DND-41 (cell line): ENCODE measurements around the gene VAV2.

ENCODE experiments used
- EZH2 ChIP-seq: IDR thresholded peaks from 3 replicates; pipeline ENCODE4 v1.6.1; 2012; ENCODE audit warnings: borderline replicate concordance, low read depth, mild to moderate bottlenecking, moderate library complexity, low read length, inconsistent platforms; ENCODE audit not compliant: severe bottlenecking
- TF ChIP-seq, protein P1 (sequence below): IDR thresholded peaks from 2 replicates; pipeline ENCODE4 v1.5.1; 2012; ENCODE audit warnings: borderline replicate concordance, low read length, moderate library complexity, mild to moderate bottlenecking; ENCODE audit not compliant: poor library complexity, severe bottlenecking; ENCODE audit errors: extremely low read depth

DNA sequence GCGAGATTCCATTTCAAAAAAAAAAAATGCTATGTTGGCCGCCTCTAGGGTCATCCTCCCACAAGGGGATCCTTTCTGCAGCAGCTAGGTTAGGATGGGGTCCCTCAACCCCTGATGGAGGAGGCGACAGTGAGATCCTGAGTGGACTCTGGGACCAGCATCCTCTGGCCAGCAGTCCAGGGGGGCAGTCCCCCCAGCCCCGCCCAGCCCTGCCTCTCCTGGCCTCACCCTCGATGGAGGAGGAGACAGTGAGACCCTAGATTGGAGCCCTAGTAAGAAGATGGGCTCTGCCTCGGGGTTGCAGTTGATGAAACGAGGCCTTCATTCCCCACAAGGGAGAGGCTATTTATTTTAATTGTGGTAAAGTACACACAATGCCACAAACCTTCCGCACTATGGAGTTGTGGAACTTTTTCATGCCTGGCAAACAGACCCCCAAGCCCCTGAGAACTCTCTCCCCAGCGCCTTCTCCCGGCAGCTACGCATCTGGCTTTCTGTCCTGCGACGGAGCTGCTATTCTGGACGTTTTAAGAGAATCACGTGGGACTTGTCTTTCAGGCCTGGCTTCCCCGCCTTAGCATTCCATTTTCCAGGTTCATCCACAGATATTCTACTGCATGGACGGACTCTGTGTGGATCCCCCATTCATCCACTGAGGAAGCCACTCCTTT lies 15.8 kb downstream of the VAV2 start:
- TF ChIP-seq, protein P1, sequence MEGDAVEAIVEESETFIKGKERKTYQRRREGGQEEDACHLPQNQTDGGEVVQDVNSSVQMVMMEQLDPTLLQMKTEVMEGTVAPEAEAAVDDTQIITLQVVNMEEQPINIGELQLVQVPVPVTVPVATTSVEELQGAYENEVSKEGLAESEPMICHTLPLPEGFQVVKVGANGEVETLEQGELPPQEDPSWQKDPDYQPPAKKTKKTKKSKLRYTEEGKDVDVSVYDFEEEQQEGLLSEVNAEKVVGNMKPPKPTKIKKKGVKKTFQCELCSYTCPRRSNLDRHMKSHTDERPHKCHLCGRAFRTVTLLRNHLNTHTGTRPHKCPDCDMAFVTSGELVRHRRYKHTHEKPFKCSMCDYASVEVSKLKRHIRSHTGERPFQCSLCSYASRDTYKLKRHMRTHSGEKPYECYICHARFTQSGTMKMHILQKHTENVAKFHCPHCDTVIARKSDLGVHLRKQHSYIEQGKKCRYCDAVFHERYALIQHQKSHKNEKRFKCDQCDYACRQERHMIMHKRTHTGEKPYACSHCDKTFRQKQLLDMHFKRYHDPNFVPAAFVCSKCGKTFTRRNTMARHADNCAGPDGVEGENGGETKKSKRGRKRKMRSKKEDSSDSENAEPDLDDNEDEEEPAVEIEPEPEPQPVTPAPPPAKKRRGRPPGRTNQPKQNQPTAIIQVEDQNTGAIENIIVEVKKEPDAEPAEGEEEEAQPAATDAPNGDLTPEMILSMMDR: no peak
- TF ChIP-seq EZH2: no peak
